HEK293 (cell line): ENCODE measurements around the gene CERS5.

Experiments
- CTCF ChIA-PET: fragments of 350-600 bp; formaldehyde crosslinking; extraction: SDS; loops from one replicate; lab custom pipeline; 2021; ENCODE audit warnings: antibody characterized with exemption; lab: Yijun Ruan, JAX
- POLR2A ChIA-PET: fragments of 300-600 bp; formaldehyde crosslinking; extraction: SDS; loops from one replicate; lab custom pipeline; 2020; ENCODE audit warnings: antibody characterized with exemption, inconsistent platforms; lab: Yijun Ruan, JAX
- H3K27ac ChIP-seq: fragments of 200-500 bp; sonication (Bioruptor generic); 2 replicates; pipeline ENCODE4 v1.5.1; 2014; ENCODE audit warnings: low read depth, low read length, control low read depth, inconsistent platforms; ENCODE audit errors: extremely low read depth
- H3K36me3 ChIP-seq, 2 experiments: fragments of 200-500 bp in 1 of 2; sonication (Bioruptor generic) in 1 of 2; 1 replicate in 1 of 2; 2 replicates in 1 of 2; pipeline ENCODE4 v1.5.1; 2014 to 2017; ENCODE audit warnings: inconsistent platforms in 2 of 2, low read length in 2 of 2; ENCODE audit not compliant: control insufficient read depth in 2 of 2, insufficient read depth in 1 of 2
- H3K4me1 ChIP-seq: fragments of 200-500 bp; sonication (Bioruptor generic); 2 replicates; pipeline ENCODE4 v1.5.1; 2014; ENCODE audit warnings: mild to moderate bottlenecking, low read length, inconsistent platforms; ENCODE audit not compliant: control insufficient read depth, insufficient read depth
- H3K4me3 ChIP-seq: 2 replicates; pipeline ENCODE4 v1.5.1; 2011; ENCODE audit warnings: low read depth, mild to moderate bottlenecking, control low read depth, low read length, moderate library complexity
- H3K9me3 ChIP-seq: fragments of 200-500 bp; sonication (Bioruptor generic); 2 replicates; pipeline ENCODE4 v1.5.1; 2014; ENCODE audit warnings: low read depth, low read length, inconsistent platforms; ENCODE audit not compliant: control insufficient read depth, insufficient read depth
- FEZF1 ChIP-seq: fragments of 450-650 bp; formaldehyde crosslinking; IDR thresholded peaks from 2 replicates; pipeline ENCODE4 v1.5.1; 2016; ENCODE audit warnings: missing biosample characterization, missing genetic modification characterization
- HOXA7 ChIP-seq: sonication (generic); formaldehyde crosslinking; IDR thresholded peaks from 2 replicates; pipeline ENCODE4 v1.8.1; 2022; ENCODE audit warnings: missing genetic modification reagents, borderline replicate concordance
- IKZF3 ChIP-seq: fragments of 450-650 bp; IDR thresholded peaks from 2 replicates; pipeline ENCODE4 v1.5.0; 2018; ENCODE audit warnings: missing biosample characterization, mild to moderate bottlenecking, missing genetic modification characterization, moderate library complexity
- KLF7 ChIP-seq: fragments of 450-650 bp; formaldehyde crosslinking; IDR thresholded peaks from 2 replicates; pipeline ENCODE4 v1.5.1; 2016; ENCODE audit warnings: missing biosample characterization, missing genetic modification characterization, borderline replicate concordance
- OSR2 ChIP-seq: fragments of 450-650 bp; formaldehyde crosslinking; IDR thresholded peaks from 2 replicates; pipeline ENCODE4 v1.5.1; 2016; ENCODE audit warnings: missing biosample characterization, missing genetic modification characterization
- PRDM1 ChIP-seq: fragments of 450-650 bp; formaldehyde crosslinking; IDR thresholded peaks from 2 replicates; pipeline ENCODE4; 2016; ENCODE audit warnings: missing biosample characterization, missing genetic modification characterization
- ZEB2 ChIP-seq: fragments of 450-650 bp; formaldehyde crosslinking; IDR thresholded peaks from 2 replicates; pipeline ENCODE4 v1.5.1; 2016; ENCODE audit warnings: missing biosample characterization, missing genetic modification characterization
- ZNF132 ChIP-seq: fragments of 450-650 bp; formaldehyde crosslinking; IDR thresholded peaks from 2 replicates; pipeline ENCODE4 v1.5.1; 2017; ENCODE audit warnings: missing biosample characterization, missing genetic modification characterization, borderline replicate concordance
- ZNF202 ChIP-seq: fragments of 450-650 bp; formaldehyde crosslinking; IDR thresholded peaks from 2 replicates; pipeline ENCODE4 v1.5.1; 2016; ENCODE audit warnings: missing biosample characterization, missing genetic modification characterization, borderline replicate concordance
- ZNF223 ChIP-seq: fragments of 450-650 bp; formaldehyde crosslinking; IDR thresholded peaks from 2 replicates; pipeline ENCODE4 v1.5.1; 2016; ENCODE audit warnings: missing biosample characterization, missing genetic modification characterization
- ZNF239 ChIP-seq: fragments of 450-650 bp; formaldehyde crosslinking; IDR thresholded peaks from 2 replicates; pipeline ENCODE4 v1.5.1; 2016; ENCODE audit warnings: missing biosample characterization, missing genetic modification characterization
- ZNF248 ChIP-seq: fragments of 450-650 bp; formaldehyde crosslinking; IDR thresholded peaks from 2 replicates; pipeline ENCODE4 v1.5.1; 2017; ENCODE audit warnings: missing biosample characterization, missing genetic modification characterization
- ZNF510 ChIP-seq: fragments of 450-650 bp; formaldehyde crosslinking; IDR thresholded peaks from 2 replicates; pipeline ENCODE4 v1.5.1; 2018; ENCODE audit warnings: mild to moderate bottlenecking, missing genetic modification characterization, missing biosample characterization; ENCODE audit not compliant: insufficient replicate concordance
- ZNF521 ChIP-seq: fragments of 450-650 bp; formaldehyde crosslinking; IDR thresholded peaks from 2 replicates; pipeline ENCODE4 v1.5.1; 2017; ENCODE audit warnings: missing biosample characterization, mild to moderate bottlenecking, missing genetic modification characterization
- ZNF544 ChIP-seq: fragments of 450-650 bp; formaldehyde crosslinking; IDR thresholded peaks from 2 replicates; pipeline ENCODE4 v1.5.0; 2017; ENCODE audit warnings: missing biosample characterization, missing genetic modification characterization
- ZNF558 ChIP-seq: fragments of 450-650 bp; formaldehyde crosslinking; IDR thresholded peaks from 2 replicates; pipeline ENCODE4 v1.5.1; 2016; ENCODE audit warnings: missing biosample characterization, missing genetic modification characterization
- ZNF561 ChIP-seq: fragments of 450-650 bp; IDR thresholded peaks from 2 replicates; pipeline ENCODE4 v1.5.1; 2018; ENCODE audit warnings: missing biosample characterization, missing genetic modification characterization, borderline replicate concordance
- ZNF571 ChIP-seq: fragments of 450-650 bp; formaldehyde crosslinking; IDR thresholded peaks from 2 replicates; pipeline ENCODE4 v1.5.0; 2017; ENCODE audit warnings: missing biosample characterization, missing genetic modification characterization
- ZNF596 ChIP-seq: fragments of 450-650 bp; IDR thresholded peaks from 2 replicates; pipeline ENCODE4 v1.5.0; 2018; ENCODE audit warnings: missing biosample characterization, mild to moderate bottlenecking, missing genetic modification characterization, moderate library complexity
- ZNF626 ChIP-seq: fragments of 450-650 bp; sonication (Bioruptor Pico); formaldehyde crosslinking; IDR thresholded peaks from 2 replicates; pipeline ENCODE4 v1.5.1; 2018; ENCODE audit warnings: missing biosample characterization, missing genetic modification characterization, inconsistent platforms
- ZNF654 ChIP-seq: fragments of 450-650 bp; formaldehyde crosslinking; IDR thresholded peaks from 2 replicates; pipeline ENCODE4 v1.5.1; 2016; ENCODE audit warnings: low read depth, missing biosample characterization, missing genetic modification characterization
- ZNF658 ChIP-seq: fragments of 450-650 bp; formaldehyde crosslinking; IDR thresholded peaks from 2 replicates; pipeline ENCODE4; 2016; ENCODE audit warnings: missing biosample characterization, missing genetic modification characterization
- ZNF660 ChIP-seq: fragments of 450-650 bp; IDR thresholded peaks from 2 replicates; pipeline ENCODE4 v1.5.1; 2018; ENCODE audit warnings: missing biosample characterization, mild to moderate bottlenecking, missing genetic modification characterization
- TF ChIP-seq, protein P1 (sequence below): fragments of 450-650 bp; formaldehyde crosslinking; IDR thresholded peaks from 2 replicates; pipeline ENCODE4 v1.5.1; 2016; ENCODE audit warnings: missing biosample characterization, missing genetic modification characterization
- TF ChIP-seq, protein P2 (sequence below): fragments of 450-650 bp; formaldehyde crosslinking; IDR thresholded peaks from 2 replicates; pipeline ENCODE4 v1.5.1; 2016; ENCODE audit warnings: missing biosample characterization, missing genetic modification characterization
- TF ChIP-seq, protein P3 (sequence below): fragments of 450-650 bp; formaldehyde crosslinking; IDR thresholded peaks from 2 replicates; pipeline ENCODE4 v1.5.1; 2016; ENCODE audit warnings: missing biosample characterization, missing genetic modification characterization
- TF ChIP-seq, protein P4 (sequence below): fragments of 450-650 bp; formaldehyde crosslinking; IDR thresholded peaks from 2 replicates; pipeline ENCODE4 v1.5.1; 2017; ENCODE audit warnings: missing biosample characterization, missing genetic modification characterization

Gene CERS5

DNA sequence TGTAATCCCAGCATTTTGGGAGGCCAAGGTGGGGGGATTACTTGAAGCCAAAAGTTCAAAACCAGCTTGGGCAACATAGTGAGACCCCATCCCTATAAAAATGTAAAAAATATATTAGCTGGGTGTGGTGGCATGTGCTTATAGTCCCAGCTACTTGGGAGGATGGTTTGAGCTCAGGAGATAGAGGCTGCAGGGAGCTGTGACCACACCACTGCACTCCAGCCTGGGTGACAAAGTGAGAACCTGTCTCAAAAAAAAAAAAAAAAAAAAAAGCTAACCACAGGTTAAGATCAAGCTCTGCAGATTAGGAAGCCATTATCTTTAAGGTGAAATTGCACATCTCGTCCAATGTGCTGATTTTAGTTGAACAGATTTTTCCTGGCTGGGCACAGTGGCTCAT lies 23.7 kb upstream of the CERS5 start:
- CTCF ChIA-PET: interaction anchor here (0.6 to 0.7 kb wide), 3 partner anchors 8 to 108 kb away, joined by 3 to 6 read pairs (median 5); no protein-coding TSS in a partner anchor
- Histone ChIP-seq H3K9me3 (no peaks in the 10 kb centered on the region), H3K4me3 (no peak overlapping the region), H3K4me1 (peaks cover 5% of the 10 kb centered on the region), H3K36me3 (peaks cover 11 to 15% of the 10 kb centered on the region in 2 experiments; a peak in 2 of 3 replicates), H3K27ac (no peak overlapping the region)
- TF ChIP-seq ZNF510 (no peak), OSR2 (tag by site-specific recombination) (no peak), ZNF248 (tag by site-specific recombination) (no peak), HOXA7 (CRISPR knock-in tag) (no peak), ZNF521 (tag by site-specific recombination) (no peak), ZNF132 (tag by site-specific recombination) (no peak), ZNF544 (no peak), ZNF239 (tag by site-specific recombination) (no peak), ZNF558 (tag by site-specific recombination) (no peak), ZNF223 (tag by site-specific recombination) (no peak), ZNF571 (tag by site-specific recombination) (no peak), FEZF1 (tag by site-specific recombination) (no peak), ZNF660 (tag by site-specific recombination) (no peak), ZNF202 (tag by site-specific recombination) (no peak), ZEB2 (tag by site-specific recombination) (no peak)
- TF ChIP-seq, protein P1, sequence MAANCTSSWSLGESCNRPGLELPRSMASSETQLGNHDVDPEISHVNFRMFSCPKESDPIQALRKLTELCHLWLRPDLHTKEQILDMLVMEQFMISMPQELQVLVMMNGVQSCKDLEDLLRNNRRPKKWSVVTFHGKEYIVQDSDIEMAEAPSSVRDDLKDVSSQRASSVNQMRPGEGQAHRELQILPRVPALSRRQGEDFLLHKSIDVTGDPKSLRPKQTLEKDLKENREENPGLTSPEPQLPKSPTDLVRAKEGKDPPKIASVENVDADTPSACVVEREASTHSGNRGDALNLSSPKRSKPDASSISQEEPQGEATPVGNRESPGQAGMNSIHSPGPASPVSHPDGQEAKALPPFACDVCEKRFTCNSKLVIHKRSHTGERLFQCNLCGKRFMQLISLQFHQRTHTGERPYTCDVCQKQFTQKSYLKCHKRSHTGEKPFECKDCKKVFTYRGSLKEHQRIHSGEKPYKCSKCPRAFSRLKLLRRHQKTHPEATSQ (tag by site-specific recombination): no peak
- TF ChIP-seq, protein P2, sequence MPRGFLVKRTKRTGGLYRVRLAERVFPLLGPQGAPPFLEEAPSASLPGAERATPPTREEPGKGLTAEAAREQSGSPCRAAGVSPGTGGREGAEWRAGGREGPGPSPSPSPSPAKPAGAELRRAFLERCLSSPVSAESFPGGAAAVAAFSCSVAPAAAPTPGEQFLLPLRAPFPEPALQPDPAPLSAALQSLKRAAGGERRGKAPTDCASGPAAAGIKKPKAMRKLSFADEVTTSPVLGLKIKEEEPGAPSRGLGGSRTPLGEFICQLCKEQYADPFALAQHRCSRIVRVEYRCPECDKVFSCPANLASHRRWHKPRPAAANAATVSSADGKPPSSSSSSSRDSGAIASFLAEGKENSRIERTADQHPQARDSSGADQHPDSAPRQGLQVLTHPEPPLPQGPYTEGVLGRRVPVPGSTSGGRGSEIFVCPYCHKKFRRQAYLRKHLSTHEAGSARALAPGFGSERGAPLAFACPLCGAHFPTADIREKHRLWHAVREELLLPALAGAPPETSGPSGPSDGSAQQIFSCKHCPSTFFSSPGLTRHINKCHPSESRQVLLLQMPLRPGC (tag by site-specific recombination): no peak
- TF ChIP-seq, protein P3, sequence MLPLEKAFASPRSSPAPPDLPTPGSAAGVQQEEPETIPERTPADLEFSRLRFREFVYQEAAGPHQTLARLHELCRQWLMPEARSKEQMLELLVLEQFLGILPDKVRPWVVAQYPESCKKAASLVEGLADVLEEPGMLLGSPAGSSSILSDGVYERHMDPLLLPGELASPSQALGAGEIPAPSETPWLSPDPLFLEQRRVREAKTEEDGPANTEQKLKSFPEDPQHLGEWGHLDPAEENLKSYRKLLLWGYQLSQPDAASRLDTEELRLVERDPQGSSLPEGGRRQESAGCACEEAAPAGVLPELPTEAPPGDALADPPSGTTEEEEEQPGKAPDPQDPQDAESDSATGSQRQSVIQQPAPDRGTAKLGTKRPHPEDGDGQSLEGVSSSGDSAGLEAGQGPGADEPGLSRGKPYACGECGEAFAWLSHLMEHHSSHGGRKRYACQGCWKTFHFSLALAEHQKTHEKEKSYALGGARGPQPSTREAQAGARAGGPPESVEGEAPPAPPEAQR (tag by site-specific recombination): no peak
- TF ChIP-seq, all 188 proteins: peak for 0
- POLR2A ChIA-PET: no interaction called here

DNA sequence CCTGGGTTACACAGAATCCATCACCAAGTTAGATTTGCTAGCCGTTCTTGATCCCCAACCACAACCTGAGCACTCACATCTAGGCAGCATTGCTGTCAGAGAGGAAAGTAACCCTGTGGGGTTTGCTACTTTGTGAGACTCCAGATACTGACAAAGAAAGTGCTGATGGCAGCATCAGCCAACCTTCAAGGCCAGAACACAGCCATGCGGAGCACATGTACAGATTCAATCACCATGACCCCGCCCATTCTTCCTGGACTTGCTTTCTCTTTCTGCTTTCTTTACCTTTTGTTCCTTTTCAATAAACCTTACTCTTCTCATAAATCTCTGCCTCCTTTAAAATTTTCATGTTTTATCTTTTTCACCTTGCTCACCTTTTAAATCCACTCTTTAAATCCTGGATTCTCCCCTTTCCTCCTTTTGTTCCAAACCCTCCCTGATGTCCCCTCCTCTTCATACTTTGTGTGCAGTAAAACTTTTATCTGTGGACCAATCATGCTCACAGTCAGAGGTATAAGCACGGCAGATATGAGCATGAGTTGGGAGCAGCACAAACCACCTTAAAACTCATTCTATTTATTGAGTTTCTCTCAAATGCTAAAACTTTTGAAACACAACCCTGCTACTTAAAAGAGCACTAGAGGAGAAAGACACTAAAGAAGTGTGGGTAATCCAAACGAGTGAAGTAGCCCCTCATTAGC lies 21.9 kb upstream of the CERS5 start:
- Histone ChIP-seq H3K4me3 (no peak overlapping the region), H3K4me1 (0 out of 2 replicates have a peak, but pooled peaks cover 2% of the 10 kb centered on the region), H3K9me3 (no peaks in the 10 kb centered on the region), H3K27ac (no peak overlapping the region), H3K36me3 (peaks cover 9 to 11% of the 10 kb centered on the region in 2 experiments; a peak in 2 of 3 replicates)
- POLR2A ChIA-PET: no interaction called here
- CTCF ChIA-PET: interaction anchor here (0.8 to 4.7 kb wide), 2 partner anchors 13 kb away, joined by 4 to 21 read pairs; no protein-coding TSS in a partner anchor
- TF ChIP-seq OSR2 (tag by site-specific recombination) (no peak), ZNF654 (tag by site-specific recombination) (no peak), PRDM1 (tag by site-specific recombination) (peak; percentile 63), ZNF596 (tag by site-specific recombination) (no peak), KLF7 (peak; percentile 54; the same call in 1 of the 2 replicates), ZNF626 (tag by site-specific recombination) (no peak), ZNF561 (no peak), IKZF3 (tag by site-specific recombination) (0 out of 2 replicates have a peak, but pooled peaks have one; percentile 27), ZNF658 (no peak)
- TF ChIP-seq, protein P4, sequence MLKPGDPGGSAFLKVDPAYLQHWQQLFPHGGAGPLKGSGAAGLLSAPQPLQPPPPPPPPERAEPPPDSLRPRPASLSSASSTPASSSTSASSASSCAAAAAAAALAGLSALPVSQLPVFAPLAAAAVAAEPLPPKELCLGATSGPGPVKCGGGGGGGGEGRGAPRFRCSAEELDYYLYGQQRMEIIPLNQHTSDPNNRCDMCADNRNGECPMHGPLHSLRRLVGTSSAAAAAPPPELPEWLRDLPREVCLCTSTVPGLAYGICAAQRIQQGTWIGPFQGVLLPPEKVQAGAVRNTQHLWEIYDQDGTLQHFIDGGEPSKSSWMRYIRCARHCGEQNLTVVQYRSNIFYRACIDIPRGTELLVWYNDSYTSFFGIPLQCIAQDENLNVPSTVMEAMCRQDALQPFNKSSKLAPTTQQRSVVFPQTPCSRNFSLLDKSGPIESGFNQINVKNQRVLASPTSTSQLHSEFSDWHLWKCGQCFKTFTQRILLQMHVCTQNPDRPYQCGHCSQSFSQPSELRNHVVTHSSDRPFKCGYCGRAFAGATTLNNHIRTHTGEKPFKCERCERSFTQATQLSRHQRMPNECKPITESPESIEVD (tag by site-specific recombination): peak; percentile 34; the same call in 1 of the 2 replicates
